OCI-LY1 (cell line): Measurements from ENCODE around the gene ANKMY1.

Source experiments
- H2AFZ ChIP-seq: fragments of 200-600 bp; sonication (generic), shearing (Covaris generic); 2 replicates; pipeline ENCODE4 v1.6.0; 2014; ENCODE audit warnings: antibody characterized with exemption, mild to moderate bottlenecking, low read length
- H3F3A ChIP-seq: fragments of 200-600 bp; sonication (generic), shearing (Covaris generic); 2 replicates; pipeline ENCODE4 v1.6.0; 2014; ENCODE audit warnings: mild to moderate bottlenecking, antibody characterized with exemption, low read length, moderate library complexity; ENCODE audit not compliant: insufficient read depth
- H3K27ac ChIP-seq: fragments of 200-600 bp; sonication (generic); 2 replicates; pipeline ENCODE4 v1.5.1; 2014; ENCODE audit warnings: low read length, mixed run types, mild to moderate bottlenecking, low read depth; ENCODE audit not compliant: poor library complexity, severe bottlenecking
- H3K27me3 ChIP-seq: fragments of 200-600 bp; sonication (generic); 2 replicates; pipeline ENCODE4 v1.6.0; 2014; ENCODE audit warnings: antibody characterized with exemption, mild to moderate bottlenecking, low read length, moderate library complexity; ENCODE audit not compliant: insufficient read depth
- H3K36me3 ChIP-seq: fragments of 200-600 bp; sonication (generic); 2 replicates; pipeline ENCODE4 v1.6.1; 2014; ENCODE audit warnings: mild to moderate bottlenecking, antibody characterized with exemption, low read length, moderate library complexity, mixed read lengths; ENCODE audit not compliant: insufficient read depth
- H3K4me1 ChIP-seq: fragments of 200-600 bp; sonication (generic); 2 replicates; pipeline ENCODE4 v1.5.1; 2014; ENCODE audit warnings: mild to moderate bottlenecking, low read length, moderate library complexity; ENCODE audit not compliant: insufficient read depth, severe bottlenecking
- H3K4me2 ChIP-seq: fragments of 200-600 bp; sonication (generic), shearing (Covaris generic); 2 replicates; pipeline ENCODE4 v1.6.1; 2014; ENCODE audit warnings: low read length
- H3K4me3 ChIP-seq: fragments of 200-600 bp; sonication (generic); 2 replicates; pipeline ENCODE4 v1.5.1; 2014; ENCODE audit warnings: low read length, low read depth, mild to moderate bottlenecking, mixed read lengths; ENCODE audit not compliant: poor library complexity, severe bottlenecking
- H3K79me2 ChIP-seq: fragments of 200-600 bp; shearing (Covaris generic); 2 replicates; pipeline ENCODE4 v1.6.1; 2016; ENCODE audit warnings: mixed run types, low read length, mixed read lengths; ENCODE audit not compliant: insufficient read depth
- H3K9ac ChIP-seq: fragments of 200-600 bp; sonication (generic), shearing (Covaris generic); 2 replicates; pipeline ENCODE4 v1.6.1; 2014; ENCODE audit warnings: mild to moderate bottlenecking, low read length, mixed read lengths
- H3K9me2 ChIP-seq: fragments of 200-600 bp; sonication (generic), shearing (Covaris generic); 2 replicates; pipeline ENCODE4 v1.6.1; 2014; ENCODE audit warnings: low read depth, mild to moderate bottlenecking, low read length, mixed read lengths
- H3K9me3 ChIP-seq: fragments of 200-600 bp; shearing (Covaris generic); 2 replicates; pipeline ENCODE4 v1.6.1; 2014; ENCODE audit warnings: low read length, mixed read lengths
- H4K20me1 ChIP-seq: fragments of 200-600 bp; sonication (generic), shearing (Covaris generic); 2 replicates; pipeline ENCODE4 v1.6.0; 2016; ENCODE audit warnings: mild to moderate bottlenecking, low read length; ENCODE audit not compliant: insufficient read depth
- CTCF ChIP-seq: fragments of 200-600 bp; sonication (generic), shearing (Covaris generic); IDR thresholded peaks from 2 replicates; pipeline ENCODE4 v1.5.1; 2017; ENCODE audit warnings: mild to moderate bottlenecking, antibody characterized with exemption, low read length, moderate library complexity, mixed read lengths
- EZH2 ChIP-seq: fragments of 200-600 bp; sonication (generic), shearing (Covaris generic); IDR thresholded peaks from 2 replicates; pipeline ENCODE4 v1.8.0; 2017; ENCODE audit warnings: borderline replicate concordance, mixed run types, mild to moderate bottlenecking, antibody characterized with exemption, low read length, moderate library complexity, mixed read lengths

The ANKMY1 gene

GRCh38 chr2:240494194-240494793 is 63.5 kb downstream of the ANKMY1 start:
- H3K4me1 ChIP-seq = no peaks in the 10 kb centered on the region
- H3K9ac ChIP-seq = no peak overlapping the region
- H3K36me3 ChIP-seq = no peaks in the 10 kb centered on the region; the same call in 1 of the 2 replicates

GRCh38 chr2:240491483-240491882 is 66.3 kb downstream of the ANKMY1 start:
- H3K9me2 ChIP-seq = no peaks in the 10 kb centered on the region
- H3K36me3 ChIP-seq = no peaks in the 10 kb centered on the region; the same call in 1 of the 2 replicates
- H3K79me2 ChIP-seq = no peaks in the 10 kb centered on the region
- H3K4me1 ChIP-seq = no peaks in the 10 kb centered on the region
- H3K27me3 ChIP-seq = no peaks in the 10 kb centered on the region
- H2AFZ ChIP-seq = no peak overlapping the region
- peaks cover 19% of the 10 kb centered on the region; the same call in 1 of the 2 replicates for H3K9me3 ChIP-seq
- no peak overlapping the region for H3K9ac ChIP-seq
- no peak overlapping the region for H3K4me2 ChIP-seq
- no peaks in the 10 kb centered on the region for H3F3A ChIP-seq
- H4K20me1 ChIP-seq = no peaks in the 10 kb centered on the region
- no peak for TF ChIP-seq EZH2
- no peak for TF ChIP-seq CTCF
- no peak overlapping the region for H3K4me3 ChIP-seq
- no peak overlapping the region for H3K27ac ChIP-seq

More at GRCh38 chr2:240494194-240494793, 63.5 kb downstream of the ANKMY1 start:
- H3K27me3 ChIP-seq = no peaks in the 10 kb centered on the region
- no peaks in the 10 kb centered on the region for H3K79me2 ChIP-seq
- H3K27ac ChIP-seq = no peak overlapping the region
- H3K4me3 ChIP-seq = no peak overlapping the region
- TF ChIP-seq CTCF = no peak
- TF ChIP-seq EZH2 = no peak
- no peaks in the 10 kb centered on the region for H4K20me1 ChIP-seq
- no peaks in the 10 kb centered on the region for H3F3A ChIP-seq
- no peaks in the 10 kb centered on the region for H3K9me2 ChIP-seq
- H3K4me2 ChIP-seq = no peak overlapping the region
- H2AFZ ChIP-seq = no peak overlapping the region
- H3K9me3 ChIP-seq = peaks cover 11% of the 10 kb centered on the region; the same call in 1 of the 2 replicates

GRCh38 chr2:240482141-240482540 is 75.6 kb downstream of the ANKMY1 start:
- H3K27ac ChIP-seq = no peak overlapping the region
- no peaks in the 10 kb centered on the region for H3K36me3 ChIP-seq
- H4K20me1 ChIP-seq = no peaks in the 10 kb centered on the region
- H3K9me2 ChIP-seq = no peaks in the 10 kb centered on the region
- no peaks in the 10 kb centered on the region for H3K9me3 ChIP-seq
- no peak overlapping the region for H3K9ac ChIP-seq
- no peak overlapping the region for H3K4me2 ChIP-seq
- H2AFZ ChIP-seq = no peak overlapping the region
- TF ChIP-seq EZH2 (no peak), CTCF (no peak)
- no peaks in the 10 kb centered on the region for H3K79me2 ChIP-seq
- no peaks in the 10 kb centered on the region for H3K4me1 ChIP-seq
- no peaks in the 10 kb centered on the region for H3F3A ChIP-seq
- H3K4me3 ChIP-seq = no peak overlapping the region
- H3K27me3 ChIP-seq = no peaks in the 10 kb centered on the region
